ENCODE data around the gene CFHR2.
"Not testable (repeated sequence)": the region's sequence is repeated elsewhere in the genome, so short reads cannot be mapped to it uniquely, and the experiment has no call there.

The CFHR2 gene

DNA sequence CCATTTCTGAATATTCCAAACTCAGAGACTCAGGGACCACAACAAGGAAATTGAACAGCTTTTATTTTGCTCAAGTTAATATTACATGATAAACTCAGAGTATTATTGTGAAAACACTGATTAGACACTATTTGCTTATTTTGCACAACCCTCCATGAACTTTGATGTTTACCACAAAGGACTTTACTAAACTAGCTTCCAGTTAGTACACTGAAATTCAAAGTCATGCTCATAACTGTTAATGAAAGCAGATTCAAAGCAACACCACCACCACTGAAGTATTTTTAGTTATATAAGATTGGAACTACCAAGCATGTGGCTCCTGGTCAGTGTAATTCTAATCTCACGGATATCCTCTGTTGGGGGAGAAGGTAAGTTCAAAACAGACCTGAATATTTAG, at the start of gene CFHR2:
CFHR2 (plus strand) TSS at position 171 of the 400 bp plus-strand sequence; CDS start at position 314, 143 bp downstream.
- in situ Hi-C loops (cut with MboI; ENCODE audit: low sequenced_read_pairs): not testable (repeated sequence)

DNA sequence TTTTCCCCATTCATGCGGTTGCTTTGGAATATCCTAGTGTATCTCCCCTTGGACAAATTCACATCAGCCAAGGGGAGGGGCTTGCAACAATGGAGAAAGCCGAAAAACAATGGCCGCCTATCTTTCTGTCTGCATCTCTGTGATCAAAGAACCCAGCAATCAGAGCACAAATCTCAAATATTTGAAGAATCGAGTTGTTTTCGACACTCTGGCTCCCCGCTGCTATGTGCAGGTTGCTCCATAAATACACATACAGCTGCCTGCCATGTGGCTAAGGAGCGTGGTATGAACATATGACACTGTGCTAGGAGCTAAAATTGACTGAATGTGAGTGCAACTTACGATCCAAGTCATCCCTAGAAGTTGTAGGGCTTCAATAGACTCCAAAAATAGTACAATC, 47.2 kb upstream of the CFHR2 start:
- in situ Hi-C loops (cut with MboI; ENCODE audit: low sequenced_read_pairs): no loop called here

DNA sequence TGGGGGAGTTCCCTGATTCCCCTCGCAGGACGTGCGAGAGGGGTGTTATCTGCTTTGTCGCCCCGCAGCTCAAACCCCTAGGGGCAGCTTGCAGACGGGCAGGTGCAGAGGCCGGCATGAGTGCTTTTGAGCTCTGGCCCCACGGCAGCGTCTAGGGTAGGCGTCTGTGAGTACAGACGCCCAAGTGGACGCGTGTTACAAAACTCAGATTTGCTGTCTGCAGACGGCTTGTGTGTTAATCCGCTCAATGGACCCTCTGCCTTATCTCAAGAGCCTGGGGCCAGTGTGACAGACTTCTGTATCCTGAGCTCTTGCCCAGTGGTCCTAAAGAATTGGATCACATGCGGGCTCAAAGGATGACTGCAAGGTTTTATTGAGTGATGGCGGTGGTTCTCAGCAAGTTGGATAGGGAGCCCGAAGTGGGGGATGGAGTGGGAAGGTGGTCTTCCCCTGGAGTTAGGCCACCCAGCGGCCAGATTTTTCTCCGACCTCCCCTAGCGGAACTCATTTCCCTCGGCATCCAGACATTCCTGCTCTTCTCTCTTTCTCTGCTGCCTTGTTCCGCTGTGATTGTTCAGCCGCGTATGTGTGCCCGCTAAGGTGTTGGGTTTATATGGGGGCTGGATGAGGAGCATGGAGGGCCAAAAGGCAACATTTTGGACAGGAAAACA, 46.2 kb upstream of the CFHR2 start:
- in situ Hi-C loops (cut with MboI; ENCODE audit: low sequenced_read_pairs): no loop called here

DNA sequence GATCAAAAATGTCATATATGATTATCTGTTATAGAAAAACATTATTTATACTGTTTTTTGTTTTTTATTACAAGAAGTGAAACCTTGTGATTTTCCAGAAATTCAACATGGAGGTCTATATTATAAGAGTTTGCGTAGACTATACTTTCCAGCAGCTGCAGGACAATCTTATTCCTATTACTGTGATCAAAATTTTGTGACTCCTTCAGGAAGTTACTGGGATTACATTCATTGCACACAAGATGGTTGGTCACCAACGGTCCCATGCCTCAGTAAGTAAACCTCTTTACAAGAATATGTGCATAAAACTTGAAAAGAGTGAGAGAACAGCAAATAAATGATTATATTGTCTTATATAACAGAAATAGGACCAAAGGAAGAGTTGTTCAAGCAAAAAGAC, 41.2 kb upstream of the CFHR2 start:
- in situ Hi-C loops (cut with MboI; ENCODE audit: low sequenced_read_pairs): no loop called here

DNA sequence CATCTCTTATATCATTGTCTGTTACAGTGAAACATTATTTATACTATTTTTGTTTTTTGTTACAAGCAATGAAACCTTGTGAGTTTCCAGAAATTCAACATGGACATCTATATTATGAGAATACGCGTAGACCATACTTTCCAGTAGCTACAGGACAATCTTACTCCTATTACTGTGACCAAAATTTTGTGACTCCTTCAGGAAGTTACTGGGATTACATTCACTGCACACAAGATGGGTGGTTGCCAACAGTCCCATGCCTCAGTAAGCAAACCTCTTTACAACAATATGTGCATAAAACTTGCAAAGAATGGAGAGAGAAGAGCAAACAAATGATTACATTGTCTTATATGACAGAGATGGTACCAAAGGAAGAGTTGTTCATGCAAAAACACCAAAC, 33.3 kb upstream of the CFHR2 start:
- in situ Hi-C loops (cut with MboI; ENCODE audit: low sequenced_read_pairs): no loop called here

DNA sequence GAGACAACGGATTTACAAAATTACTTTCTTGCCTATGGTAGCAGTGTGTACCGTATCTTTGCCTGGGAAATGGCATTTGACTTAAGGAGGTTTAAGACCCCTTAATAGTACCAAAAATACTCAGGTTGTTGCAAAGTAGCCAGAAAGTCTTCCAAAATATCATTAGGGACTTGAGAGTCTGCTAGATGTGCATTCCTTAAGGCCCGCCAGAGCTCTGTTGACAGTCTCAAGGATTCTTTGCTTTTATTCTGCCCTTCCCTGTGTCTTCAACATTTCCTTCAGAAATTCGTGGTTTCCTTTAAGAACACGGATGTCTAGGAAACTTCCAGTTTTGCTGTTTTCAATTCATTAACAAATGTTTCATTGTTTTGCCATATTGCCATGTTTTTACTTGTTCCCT, 31.3 kb upstream of the CFHR2 start:
- in situ Hi-C loops (cut with MboI; ENCODE audit: low sequenced_read_pairs): not testable (repeated sequence)

DNA sequence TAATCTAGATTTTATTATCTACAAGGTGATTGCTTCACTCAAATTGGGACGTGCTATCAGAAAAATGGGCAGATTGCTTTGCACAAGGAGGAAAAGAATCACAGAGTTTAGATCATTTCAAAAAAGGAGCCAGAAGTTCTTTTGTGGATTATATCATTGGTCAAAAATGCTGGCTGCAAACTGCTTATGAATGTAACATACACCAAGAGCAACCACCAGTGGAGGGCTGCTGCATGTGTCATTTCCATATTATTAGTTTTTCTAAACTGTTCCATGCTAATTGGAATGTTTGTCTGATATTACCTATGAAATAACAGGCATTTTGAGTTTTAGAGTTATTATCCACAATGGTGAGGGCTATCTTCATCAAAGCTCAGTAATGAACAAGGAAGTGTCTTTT, 16.7 kb upstream of the CFHR2 start:
- in situ Hi-C loops (cut with MboI; ENCODE audit: low sequenced_read_pairs): not testable (repeated sequence)

DNA sequence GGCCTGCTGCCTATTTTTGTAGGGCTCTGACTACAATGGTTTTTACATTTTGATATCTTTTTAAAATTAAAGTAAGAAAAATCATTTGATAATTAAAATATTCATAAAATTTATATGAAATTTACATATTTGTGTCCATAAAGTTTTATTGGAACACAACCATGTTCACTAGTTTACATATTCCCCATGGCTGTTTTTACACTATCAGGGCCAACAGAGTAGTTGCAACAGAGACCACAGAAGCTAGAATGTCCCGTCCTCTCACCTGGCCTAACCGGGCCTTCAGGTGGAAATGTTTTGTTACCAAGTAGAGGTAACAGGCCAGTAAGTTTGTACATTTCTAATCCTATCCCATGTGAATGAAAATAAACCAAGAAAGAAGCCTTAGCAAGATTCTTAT, 10.7 kb upstream of the CFHR2 start:
- in situ Hi-C loops (cut with MboI; ENCODE audit: low sequenced_read_pairs): not testable (repeated sequence)

DNA sequence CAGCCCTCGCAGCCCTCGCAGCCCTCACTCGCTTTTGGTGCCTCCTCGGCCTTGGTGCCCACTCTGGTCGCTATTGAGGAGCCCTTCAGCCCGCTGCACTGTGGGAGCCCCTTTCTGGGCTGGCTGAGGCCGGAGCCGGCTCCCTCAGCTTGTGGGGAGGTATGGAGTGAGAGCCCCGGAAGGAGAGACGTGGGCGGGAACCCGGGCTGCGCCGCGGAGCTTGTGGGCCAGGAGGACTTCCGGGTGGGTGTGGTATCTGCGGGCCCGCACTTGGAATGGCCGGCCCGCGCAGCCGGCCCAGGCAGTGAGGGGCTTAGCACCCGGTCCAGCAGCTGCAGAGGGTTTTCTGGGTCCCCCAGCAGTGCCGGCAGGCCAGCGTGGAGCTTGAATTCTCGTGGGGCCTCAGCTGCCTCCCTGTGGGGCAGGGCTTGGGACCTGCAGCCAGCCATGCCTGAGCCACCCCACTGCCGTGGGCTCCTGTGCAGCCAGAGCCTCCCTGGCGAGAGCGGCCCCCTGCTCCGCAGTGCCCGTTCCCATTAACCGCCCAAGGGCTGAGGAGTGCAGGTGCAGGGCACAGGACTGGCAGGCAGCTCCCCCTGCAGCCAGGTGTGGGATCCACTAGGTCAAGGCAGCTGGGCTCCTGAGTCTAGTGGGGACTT, 9.9 kb upstream of the CFHR2 start:
- in situ Hi-C loops (cut with MboI; ENCODE audit: low sequenced_read_pairs): no loop called here

DNA sequence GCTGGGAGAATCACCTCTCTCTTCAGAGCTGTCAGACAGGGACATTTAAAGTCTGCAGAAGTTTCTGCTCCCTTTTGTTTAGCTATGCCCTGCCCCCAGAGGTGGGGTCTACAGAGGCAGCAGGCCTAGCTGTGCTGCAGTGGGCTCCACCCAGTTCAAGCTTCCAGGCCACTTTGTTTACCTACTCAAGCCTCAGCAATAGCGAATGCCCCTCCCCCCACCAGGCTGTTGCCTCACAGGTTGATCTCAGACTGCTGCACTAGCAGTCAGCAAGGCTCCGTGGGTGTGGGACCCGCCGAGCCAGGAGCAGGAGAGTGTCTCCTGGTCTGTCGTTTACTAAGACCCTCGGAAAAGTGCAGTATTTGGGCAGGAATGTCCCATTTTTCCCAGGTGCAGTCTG, 2.1 kb upstream of the CFHR2 start:
- in situ Hi-C loops (cut with MboI; ENCODE audit: low sequenced_read_pairs): not testable (repeated sequence)

DNA sequence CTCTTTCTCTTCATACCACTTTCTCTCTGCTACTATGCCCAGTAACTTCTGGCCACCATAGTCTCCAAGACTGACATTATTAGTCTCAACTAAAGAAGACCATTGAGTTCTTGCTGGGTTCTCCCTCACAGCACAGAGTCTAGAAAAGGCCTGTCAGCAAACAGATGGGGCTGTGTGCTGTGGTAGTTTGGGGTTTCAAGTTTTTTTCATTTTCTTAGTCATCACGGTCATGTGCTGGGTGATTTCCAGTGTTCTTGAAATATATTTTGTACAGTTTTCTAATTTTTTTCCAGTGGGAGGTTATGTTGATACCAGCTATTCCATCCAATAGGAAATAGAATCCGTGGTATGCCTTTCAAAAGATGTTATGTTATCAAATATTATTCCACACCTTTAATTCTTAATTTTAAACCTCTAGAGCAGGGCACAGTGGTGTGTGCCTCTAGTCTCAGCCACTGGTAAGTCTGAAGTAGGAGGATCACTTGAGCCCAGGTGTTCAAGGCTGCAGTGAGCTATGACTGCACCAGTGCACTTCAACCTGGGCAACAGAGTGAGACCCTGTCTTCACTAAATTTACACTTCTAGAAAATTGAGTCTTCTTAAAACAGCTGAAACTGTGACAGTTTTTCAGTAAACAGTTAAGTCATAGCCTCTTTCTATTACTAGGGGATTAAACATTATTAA, 8.3 kb downstream of the CFHR2 start:
- in situ Hi-C loops (cut with MboI; ENCODE audit: low sequenced_read_pairs): no loop called here

DNA sequence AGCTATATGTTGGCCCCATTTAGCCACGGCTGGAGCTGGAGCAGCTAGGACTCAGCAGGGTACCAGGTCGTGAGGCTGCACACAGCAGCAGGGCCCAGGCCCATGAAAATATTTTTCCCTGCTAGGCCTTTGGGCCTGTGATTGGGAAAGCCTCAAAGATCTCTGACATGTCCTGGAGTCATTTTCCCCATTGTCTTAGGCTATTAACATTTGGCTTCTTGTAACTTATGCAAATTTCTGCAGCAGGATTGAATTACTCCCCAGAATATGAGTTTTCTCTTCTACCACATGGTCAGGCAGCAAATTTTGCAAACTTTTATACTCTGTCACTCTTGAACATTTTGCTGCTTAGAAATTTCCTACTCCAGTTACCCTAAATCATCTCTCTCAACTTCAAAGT, 11.2 kb downstream of the CFHR2 start:
- in situ Hi-C loops (cut with MboI; ENCODE audit: low sequenced_read_pairs): no loop called here

DNA sequence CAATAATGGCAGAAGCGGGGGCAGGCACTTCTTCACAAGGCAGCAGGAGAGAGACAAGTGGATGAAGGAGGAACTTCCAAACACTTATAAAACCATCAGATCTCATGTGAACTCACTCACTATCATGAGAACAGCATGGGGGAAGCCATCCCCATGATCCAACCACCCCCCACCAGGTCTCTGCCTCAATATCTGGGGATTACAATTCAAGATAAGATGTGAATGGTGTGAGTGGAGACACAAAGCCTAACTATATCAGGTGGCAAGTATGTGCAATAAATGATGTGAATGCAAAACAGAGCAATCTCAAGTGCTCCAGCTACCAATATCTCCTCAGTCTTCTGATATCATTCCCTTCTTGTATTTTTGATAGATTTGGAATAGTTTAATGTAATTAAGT, 12.4 kb downstream of the CFHR2 start:
- in situ Hi-C loops (cut with MboI; ENCODE audit: low sequenced_read_pairs): no loop called here

DNA sequence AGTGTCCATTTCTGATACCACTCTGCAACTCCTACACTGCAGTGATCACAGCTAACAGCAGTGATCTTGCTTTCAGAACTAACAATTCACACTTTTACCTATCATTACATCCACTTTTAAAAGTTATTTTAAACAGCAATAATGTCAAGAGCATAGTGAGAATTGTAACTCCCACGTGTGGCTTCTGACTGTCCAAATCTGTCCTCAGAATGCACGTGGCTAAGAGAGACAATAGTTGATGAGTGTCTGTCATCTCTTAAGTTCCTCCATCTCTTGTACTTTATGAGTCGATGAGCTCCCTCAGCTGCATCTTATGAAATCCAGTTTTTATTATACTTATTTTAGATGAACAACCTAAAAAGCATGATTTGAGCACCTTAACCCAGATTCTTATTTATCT, 17.3 kb downstream of the CFHR2 start:
- in situ Hi-C loops (cut with MboI; ENCODE audit: low sequenced_read_pairs): no loop called here

DNA sequence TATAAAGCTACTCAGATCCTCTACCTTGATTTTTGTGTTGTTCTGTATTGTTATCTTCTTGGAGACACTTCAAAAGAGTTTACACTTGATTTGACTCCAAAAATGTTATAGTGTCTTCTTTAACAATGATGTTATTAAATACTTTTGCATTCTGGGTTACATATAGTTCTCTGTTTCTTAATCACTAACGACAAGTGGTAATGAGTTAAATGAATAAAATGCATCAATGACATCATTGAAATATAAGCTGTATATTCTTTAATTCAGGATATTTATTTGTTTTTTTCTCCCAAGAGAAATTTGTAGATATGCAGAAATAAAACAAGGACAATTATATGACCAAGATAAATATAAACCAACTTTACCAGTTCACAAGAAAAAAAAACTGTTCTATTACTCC, 26.6 kb downstream of the CFHR2 start:
- in situ Hi-C loops (cut with MboI; ENCODE audit: low sequenced_read_pairs): no loop called here

DNA sequence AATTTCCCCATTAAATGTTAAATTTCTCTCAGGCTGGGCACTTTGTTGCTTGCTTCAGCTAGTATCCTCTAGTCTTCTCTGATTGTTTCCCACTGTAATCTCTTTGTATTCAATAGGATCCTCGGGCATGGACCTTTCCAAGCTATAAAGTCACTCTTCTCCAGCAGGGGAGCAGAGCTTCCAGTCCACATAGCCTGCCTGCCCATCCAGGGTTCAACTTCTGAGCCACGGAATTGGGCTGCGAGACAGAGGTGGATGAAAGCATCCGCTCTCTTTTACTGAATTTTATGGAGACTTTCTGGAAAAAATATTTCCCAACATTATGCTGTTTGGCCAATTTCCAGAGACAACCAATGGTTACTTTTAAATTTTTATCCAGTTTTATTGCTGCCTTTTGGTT, 32.7 kb downstream of the CFHR2 start:
- in situ Hi-C loops (cut with MboI; ENCODE audit: low sequenced_read_pairs): no loop called here

DNA sequence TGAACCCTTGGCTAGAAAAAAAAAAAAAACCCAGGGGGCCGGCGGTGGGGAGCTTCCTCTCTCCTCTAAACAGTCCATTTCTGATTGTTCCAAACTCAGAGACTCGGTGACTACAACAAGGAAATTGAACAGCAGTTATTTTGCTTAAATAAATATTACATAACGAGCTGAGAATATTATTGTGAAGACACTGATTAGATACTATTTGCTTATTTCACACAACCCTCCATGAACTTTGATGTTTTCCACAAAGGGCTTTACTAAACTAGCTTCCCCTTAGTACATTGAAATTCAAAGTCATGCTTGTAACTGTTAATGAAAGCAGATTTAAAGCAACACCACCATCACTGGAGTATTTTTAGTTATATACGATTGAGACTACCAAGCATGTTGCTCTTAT, 33.7 kb downstream of the CFHR2 start, which contains the start of gene CFHR5:
CFHR5 (plus strand) TSS at position 279 of the 400 bp plus-strand sequence; CDS start at position 388, 109 bp downstream.
- in situ Hi-C loops (cut with MboI; ENCODE audit: low sequenced_read_pairs): no loop called here

DNA sequence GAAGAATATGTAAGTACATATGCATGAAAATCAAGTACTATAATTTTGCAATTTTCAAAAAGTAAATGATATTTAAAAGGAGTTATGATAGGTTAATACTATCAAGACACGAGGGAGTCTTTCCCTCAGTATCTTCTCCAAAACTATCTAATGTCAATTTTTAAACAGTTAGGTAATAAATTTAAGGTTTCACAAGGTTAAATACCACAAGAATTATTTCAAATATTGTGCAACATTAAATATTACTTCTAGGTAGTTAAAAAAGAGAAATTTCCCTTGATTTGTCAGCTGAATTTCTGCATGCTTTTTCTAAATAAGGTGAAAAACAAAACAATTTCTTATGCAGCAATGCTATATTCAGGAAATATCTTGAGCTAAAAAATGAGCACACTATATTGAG, 37.3 kb downstream of the CFHR2 start:
- in situ Hi-C loops (cut with MboI; ENCODE audit: low sequenced_read_pairs): no loop called here

DNA sequence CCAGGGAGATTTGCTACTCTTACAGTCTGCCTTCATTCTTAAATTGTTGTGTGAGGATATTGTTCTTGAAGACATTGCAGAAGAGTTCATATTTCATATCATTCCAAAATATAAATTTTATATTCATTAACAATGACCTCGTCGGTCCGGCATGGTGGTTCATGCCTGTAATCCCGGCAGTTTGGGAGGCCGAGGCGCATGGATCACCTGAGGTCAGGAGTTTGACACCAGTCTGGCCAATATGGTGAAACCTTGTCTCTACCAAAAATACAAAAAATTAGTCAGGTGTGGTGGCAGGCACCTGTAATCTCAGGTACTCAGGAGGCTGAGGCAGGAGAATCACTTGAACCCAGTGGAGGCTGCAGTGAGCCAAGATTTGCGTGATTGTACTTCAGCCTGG, 38.7 kb downstream of the CFHR2 start:
- in situ Hi-C loops (cut with MboI; ENCODE audit: low sequenced_read_pairs): not testable (repeated sequence)

DNA sequence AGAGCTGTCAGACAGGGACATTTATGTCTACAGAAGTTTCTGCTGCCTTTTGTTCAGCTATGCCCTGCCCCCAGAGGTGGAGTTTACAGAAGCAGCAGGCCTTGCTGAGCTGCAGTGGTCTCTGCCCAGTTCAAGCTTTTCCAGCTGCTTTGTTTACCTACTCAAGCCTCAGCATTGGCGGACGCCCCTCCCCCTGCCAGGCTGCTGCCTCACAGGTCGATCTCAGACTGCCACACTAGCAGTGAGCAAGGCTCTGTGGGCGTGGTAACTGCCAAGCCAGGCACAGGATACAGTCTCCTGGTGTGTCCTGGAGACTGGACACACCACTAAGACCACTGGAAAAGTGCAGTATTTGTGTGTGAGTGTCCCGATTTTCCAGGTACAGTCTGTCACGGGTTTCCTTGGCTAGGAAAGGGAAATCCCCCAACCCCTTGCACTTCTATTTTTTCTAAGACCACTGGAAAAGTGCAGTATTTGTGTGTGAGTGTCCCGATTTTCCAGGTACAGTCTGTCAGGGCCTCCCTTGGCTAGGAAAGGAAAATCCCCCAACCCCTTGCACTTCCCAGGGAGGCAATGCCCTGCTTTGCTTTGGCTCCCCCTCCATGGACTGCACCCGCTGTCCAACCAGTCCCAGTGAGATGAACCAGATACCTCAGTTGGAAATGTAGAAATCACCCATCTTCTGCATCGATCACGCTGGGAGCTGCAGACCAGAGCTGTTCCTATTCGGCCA, 48.5 kb downstream of the CFHR2 start:
- in situ Hi-C loops (cut with MboI; ENCODE audit: low sequenced_read_pairs): not testable (repeated sequence)

DNA sequence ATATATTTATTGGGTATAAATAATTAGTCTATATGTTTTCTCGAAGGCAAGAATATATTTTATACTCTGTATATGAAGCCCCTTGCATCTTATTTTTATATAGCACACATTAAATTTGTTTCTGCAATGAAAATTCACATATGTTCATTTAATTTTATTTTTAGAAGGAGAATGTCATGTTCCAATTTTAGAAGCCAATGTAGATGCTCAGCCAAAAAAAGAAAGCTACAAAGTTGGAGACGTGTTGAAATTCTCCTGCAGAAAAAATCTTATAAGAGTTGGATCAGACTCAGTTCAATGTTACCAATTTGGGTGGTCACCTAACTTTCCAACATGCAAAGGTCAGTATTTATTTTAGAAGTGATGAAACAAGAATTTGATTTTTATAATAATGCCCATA, 50.4 kb downstream of the CFHR2 start:
- in situ Hi-C loops (cut with MboI; ENCODE audit: low sequenced_read_pairs): no loop called here
